ENCODE data around the gene WRAP53.

DNA sequence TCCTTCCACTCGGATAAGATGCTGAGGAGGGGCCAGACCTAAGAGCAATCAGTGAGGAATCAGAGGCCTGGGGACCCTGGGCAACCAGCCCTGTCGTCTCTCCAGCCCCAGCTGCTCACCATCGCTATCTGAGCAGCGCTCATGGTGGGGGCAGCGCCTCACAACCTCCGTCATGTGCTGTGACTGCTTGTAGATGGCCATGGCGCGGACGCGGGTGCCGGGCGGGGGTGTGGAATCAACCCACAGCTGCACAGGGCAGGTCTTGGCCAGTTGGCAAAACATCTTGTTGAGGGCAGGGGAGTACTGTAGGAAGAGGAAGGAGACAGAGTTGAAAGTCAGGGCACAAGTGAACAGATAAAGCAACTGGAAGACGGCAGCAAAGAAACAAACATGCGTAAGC lies 13.3 kb upstream of the WRAP53 start:
- TF ChIP-seq, protein P1, sequence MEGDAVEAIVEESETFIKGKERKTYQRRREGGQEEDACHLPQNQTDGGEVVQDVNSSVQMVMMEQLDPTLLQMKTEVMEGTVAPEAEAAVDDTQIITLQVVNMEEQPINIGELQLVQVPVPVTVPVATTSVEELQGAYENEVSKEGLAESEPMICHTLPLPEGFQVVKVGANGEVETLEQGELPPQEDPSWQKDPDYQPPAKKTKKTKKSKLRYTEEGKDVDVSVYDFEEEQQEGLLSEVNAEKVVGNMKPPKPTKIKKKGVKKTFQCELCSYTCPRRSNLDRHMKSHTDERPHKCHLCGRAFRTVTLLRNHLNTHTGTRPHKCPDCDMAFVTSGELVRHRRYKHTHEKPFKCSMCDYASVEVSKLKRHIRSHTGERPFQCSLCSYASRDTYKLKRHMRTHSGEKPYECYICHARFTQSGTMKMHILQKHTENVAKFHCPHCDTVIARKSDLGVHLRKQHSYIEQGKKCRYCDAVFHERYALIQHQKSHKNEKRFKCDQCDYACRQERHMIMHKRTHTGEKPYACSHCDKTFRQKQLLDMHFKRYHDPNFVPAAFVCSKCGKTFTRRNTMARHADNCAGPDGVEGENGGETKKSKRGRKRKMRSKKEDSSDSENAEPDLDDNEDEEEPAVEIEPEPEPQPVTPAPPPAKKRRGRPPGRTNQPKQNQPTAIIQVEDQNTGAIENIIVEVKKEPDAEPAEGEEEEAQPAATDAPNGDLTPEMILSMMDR (IDR thresholded peaks at IDR 0.05) = no peak
- TF ChIP-seq POLR2A (IDR thresholded peaks at IDR 0.05) = no peak
